Measurements from ENCODE around the gene EMD. TPM values are rescaled to one million over a fixed set of nuclear protein-coding genes. Genes with fewer than 3 reads are reported as not detected.
"Not testable (repeated sequence)": the region's sequence is repeated elsewhere in the genome, so short reads cannot be mapped to it uniquely, and the experiment has no call there.

EMD gene
- total RNA-seq, 1 donor from 2014 or later, result 10.6 TPM

GRCh38 chrX:154372612-154373022 lies 6.5 kb upstream of the EMD start:
- DNase-seq, result no peak

- DNase-seq, result peak; percentile 76
Observed at GRCh38 chrX:154373340-154374306, 5.5 kb upstream of the EMD start.

- peak; percentile 38 for DNase-seq
Observed at GRCh38 chrX:154374313-154375155, 4.6 kb upstream of the EMD start, which contains the start of gene FLNA. TSS of gene FLNA (minus strand) at chrX:154374634. CDS start at chrX:154371245, 3,389 bp downstream.

- DNase-seq, result no peak
Observed at GRCh38 chrX:154375156-154375504, 4.0 kb upstream of the EMD start.

GRCh38 chrX:154376774-154377173 lies 2.3 kb upstream of the EMD start:
- DNase-seq, result no peak

GRCh38 chrX:154378059-154378798 lies 866 bp upstream of the EMD start:
- peak; percentile 57 for DNase-seq

- DNase-seq, result no peak
Observed at GRCh38 chrX:154379569-154379951, 465 bp downstream of the EMD start.

GRCh38 chrX:154380153-154380552 lies 1.1 kb downstream of the EMD start:
- DNase-seq, result no peak

GRCh38 chrX:154380787-154381186 lies 1.7 kb downstream of the EMD start:
- DNase-seq, result no peak

GRCh38 chrX:154381271-154381670 lies 2.2 kb downstream of the EMD start:
- no peak for DNase-seq

GRCh38 chrX:154382483-154383069 lies 3.5 kb downstream of the EMD start:
- DNase-seq, result no peak

- DNase-seq, result no peak
Observed at GRCh38 chrX:154383359-154384283, 4.5 kb downstream of the EMD start.

GRCh38 chrX:154384284-154384892 lies 5.3 kb downstream of the EMD start:
- peak; percentile 58 for DNase-seq

GRCh38 chrX:154388094-154388493 lies 9.0 kb downstream of the EMD start:
- not testable (repeated sequence) for DNase-seq

GRCh38 chrX:154388649-154389048 lies 9.6 kb downstream of the EMD start:
- not testable (repeated sequence) for DNase-seq

GRCh38 chrX:154389812-154390747 lies 11.0 kb downstream of the EMD start:
- DNase-seq, result not testable (repeated sequence)

- DNase-seq, result not testable (repeated sequence)
Observed at GRCh38 chrX:154396363-154396762, 17.3 kb downstream of the EMD start.

GRCh38 chrX:154396973-154397887 lies 18.1 kb downstream of the EMD start:
- DNase-seq, result peak; percentile 73

Data from dermis blood vessel endothelial cell (primary cell).